ENCODE results near the gene ELK1.
"Not testable (repeated sequence)": the region's sequence is repeated elsewhere in the genome, so short reads cannot be mapped to it uniquely, and the experiment has no call there.

Gene ELK1

GRCh38 chrX:47611926-47612325 lies 38.4 kb downstream of the ELK1 start:
- no peak for DNase-seq (ENCODE audit: low read depth)
- TF ChIP-seq CTCF (IDR thresholded peaks at IDR 0.05; ENCODE audit: low read length, missing control alignments), result no peak
- no peak overlapping the region for H3K4me3 ChIP-seq (replicated peaks; ENCODE audit: low read depth, low read length)

- TF ChIP-seq CTCF (IDR thresholded peaks at IDR 0.05; ENCODE audit: low read length, missing control alignments), result no peak
- DNase-seq (ENCODE audit: low read depth), result no peak
- H3K4me3 ChIP-seq (replicated peaks; ENCODE audit: low read depth, low read length), result no peak overlapping the region
Measured at GRCh38 chrX:47611489-47611888, 38.9 kb downstream of the ELK1 start.

- no peak for TF ChIP-seq CTCF (IDR thresholded peaks at IDR 0.05; ENCODE audit: low read length, missing control alignments)
- H3K4me3 ChIP-seq (replicated peaks; ENCODE audit: low read depth, low read length), result no peak overlapping the region
- peak; percentile 59 for DNase-seq (ENCODE audit: low read depth)
Measured at GRCh38 chrX:47610511-47610910, 39.9 kb downstream of the ELK1 start.

DNA sequence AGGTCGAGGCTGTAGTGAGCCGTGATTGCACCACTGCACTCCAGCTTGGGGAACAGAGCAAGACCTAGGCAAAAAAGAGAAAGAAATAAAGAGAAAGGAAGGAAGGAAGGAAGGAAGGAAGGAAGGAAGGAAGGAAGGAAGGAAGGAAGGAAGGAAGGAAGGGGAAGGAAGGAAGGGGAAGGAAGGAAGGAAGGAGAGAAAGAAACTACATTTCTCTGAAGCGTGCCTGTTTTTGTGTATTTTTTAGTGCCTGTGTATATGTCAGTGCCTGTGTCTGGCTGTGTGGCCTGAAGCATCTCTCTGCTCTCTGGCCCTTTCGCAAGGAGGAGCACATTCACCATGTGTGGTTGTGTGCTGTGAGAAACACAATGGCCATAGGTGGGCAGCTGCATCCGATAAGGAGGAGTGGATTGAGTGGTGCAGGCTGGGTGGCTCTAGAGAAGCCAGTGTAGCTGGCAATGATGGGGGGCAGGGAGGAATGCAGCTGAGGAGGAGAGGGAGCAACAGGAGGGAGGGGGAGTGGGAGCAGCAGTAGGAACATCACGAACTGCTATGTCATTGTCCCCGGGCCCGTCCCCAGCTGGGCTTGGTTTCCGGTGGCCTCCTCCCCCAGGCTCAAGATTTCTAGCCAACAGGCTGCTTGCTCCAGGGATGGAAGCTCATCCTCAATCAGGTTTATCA lies 42.1 kb downstream of the ELK1 start:
- no peak for TF ChIP-seq CTCF (IDR thresholded peaks at IDR 0.05; ENCODE audit: low read length, missing control alignments)
- peak; percentile 42 for DNase-seq (ENCODE audit: low read depth)
- no peak overlapping the region for H3K4me3 ChIP-seq (replicated peaks; ENCODE audit: low read depth, low read length)

DNA sequence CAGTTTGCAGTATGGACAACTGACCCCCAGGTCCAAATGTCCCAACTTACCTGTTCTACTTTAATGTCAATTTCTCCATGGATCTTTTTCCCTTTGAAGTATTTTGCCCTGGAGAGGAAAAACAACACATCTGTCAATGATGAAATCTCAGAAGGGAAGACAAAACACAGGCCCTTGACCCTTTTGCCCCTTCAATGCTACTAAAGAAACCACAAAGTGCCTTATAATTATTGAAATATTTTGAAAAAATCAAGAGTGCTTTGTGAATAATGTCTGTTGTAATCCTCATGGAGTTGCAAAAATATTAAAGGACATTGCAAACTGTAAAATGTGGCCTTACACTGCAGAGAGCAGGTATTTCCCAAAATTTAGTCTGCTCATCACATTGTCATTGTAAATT lies 43.3 kb downstream of the ELK1 start:
- TF ChIP-seq CTCF (IDR thresholded peaks at IDR 0.05; ENCODE audit: low read length, missing control alignments), result no peak
- H3K4me3 ChIP-seq (replicated peaks; ENCODE audit: low read depth, low read length), result no peak overlapping the region
- peak; percentile 50 for DNase-seq (ENCODE audit: low read depth)

GRCh38 chrX:47605024-47605423 lies 45.3 kb downstream of the ELK1 start:
- no peak for DNase-seq (ENCODE audit: low read depth)
- TF ChIP-seq CTCF (IDR thresholded peaks at IDR 0.05; ENCODE audit: low read length, missing control alignments), result no peak
- no peak overlapping the region for H3K4me3 ChIP-seq (replicated peaks; ENCODE audit: low read depth, low read length)

DNA sequence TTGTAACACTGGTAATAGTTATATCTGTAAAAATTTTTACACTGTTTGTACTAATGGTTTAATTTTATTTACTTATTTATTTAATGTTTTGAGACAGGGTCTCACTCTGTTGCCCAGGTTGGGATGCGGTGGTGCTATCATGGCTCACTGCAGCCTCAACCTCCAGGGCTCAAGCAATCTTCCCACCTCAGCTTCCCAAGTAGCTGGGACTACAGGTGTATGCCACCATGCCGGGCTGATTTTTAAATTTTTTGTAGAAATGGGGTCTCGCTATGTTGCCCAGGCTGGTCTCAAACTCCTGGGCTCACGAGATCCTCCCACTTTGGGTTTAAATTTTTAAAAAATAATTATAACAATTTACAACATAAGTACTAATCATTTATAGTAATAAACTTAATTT lies 47.2 kb downstream of the ELK1 start:
- H3K4me3 ChIP-seq (replicated peaks; ENCODE audit: low read depth, low read length); DNase-seq (ENCODE audit: low read depth): not testable (repeated sequence)

All from fibroblast of pulmonary artery (primary cell).